Measurements from ENCODE around the gene SWSAP1. TPM values are rescaled to one million over a fixed set of nuclear protein-coding genes. Genes with fewer than 3 reads are reported as not detected.

The SWSAP1 gene
- total and polyA plus RNA-seq, 2 donors (not counting 1 experiment from before 2014, with no cell fraction given) = 0.50 to 1.2 TPM

DNA sequence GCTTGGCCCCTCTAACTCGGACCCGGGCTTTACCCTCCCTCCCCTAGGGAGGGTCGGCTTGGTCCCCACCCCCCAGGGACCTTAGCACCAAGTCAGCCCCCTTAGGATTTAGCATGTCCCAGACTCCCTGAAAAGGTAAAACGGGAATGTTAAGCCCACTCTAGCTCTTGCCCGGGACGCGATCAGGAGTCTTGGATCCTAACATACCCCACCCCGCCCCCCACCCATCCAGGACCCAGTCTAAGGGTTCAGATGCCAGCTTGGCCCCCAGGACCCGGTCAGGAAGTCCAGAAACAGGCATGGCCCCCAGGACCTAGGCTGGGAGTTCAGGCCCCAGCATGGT lies 9.2 kb downstream of the SWSAP1 start:
- no peaks in the 10 kb centered on the region for H3K27me3 ChIP-seq (ENCODE audit: control insufficient read depth, insufficient read depth, low read length)
- no peaks in the 10 kb centered on the region for H3K36me3 ChIP-seq (ENCODE audit: control insufficient read depth, insufficient read depth, low read length)
- TF ChIP-seq, protein P1, sequence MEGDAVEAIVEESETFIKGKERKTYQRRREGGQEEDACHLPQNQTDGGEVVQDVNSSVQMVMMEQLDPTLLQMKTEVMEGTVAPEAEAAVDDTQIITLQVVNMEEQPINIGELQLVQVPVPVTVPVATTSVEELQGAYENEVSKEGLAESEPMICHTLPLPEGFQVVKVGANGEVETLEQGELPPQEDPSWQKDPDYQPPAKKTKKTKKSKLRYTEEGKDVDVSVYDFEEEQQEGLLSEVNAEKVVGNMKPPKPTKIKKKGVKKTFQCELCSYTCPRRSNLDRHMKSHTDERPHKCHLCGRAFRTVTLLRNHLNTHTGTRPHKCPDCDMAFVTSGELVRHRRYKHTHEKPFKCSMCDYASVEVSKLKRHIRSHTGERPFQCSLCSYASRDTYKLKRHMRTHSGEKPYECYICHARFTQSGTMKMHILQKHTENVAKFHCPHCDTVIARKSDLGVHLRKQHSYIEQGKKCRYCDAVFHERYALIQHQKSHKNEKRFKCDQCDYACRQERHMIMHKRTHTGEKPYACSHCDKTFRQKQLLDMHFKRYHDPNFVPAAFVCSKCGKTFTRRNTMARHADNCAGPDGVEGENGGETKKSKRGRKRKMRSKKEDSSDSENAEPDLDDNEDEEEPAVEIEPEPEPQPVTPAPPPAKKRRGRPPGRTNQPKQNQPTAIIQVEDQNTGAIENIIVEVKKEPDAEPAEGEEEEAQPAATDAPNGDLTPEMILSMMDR (conservative IDR thresholded peaks at IDR 0.05 in 1 of 2, IDR thresholded peaks at IDR 0.05 in 1 of 2; ENCODE audit: low read depth in 1 of 2, low read length in 2 of 2) = no peak
- TF ChIP-seq EZH2 (IDR thresholded peaks at IDR 0.05; ENCODE audit: low read length, missing control alignments) = no peak
- H3K4me2 ChIP-seq (ENCODE audit: extremely low read depth, insufficient read depth, low read length) = peak overlapping the region; percentile 58
- peak overlapping the region; percentile 5 for H2AFZ ChIP-seq (ENCODE audit: low read length)
- no peaks in the 10 kb centered on the region for H3K9me3 ChIP-seq (ENCODE audit: control insufficient read depth, insufficient read depth, low read depth, low read length)
- no peak overlapping the region for H3K27ac ChIP-seq (ENCODE audit: insufficient read depth, low read length)
- H4K20me1 ChIP-seq (ENCODE audit: control insufficient read depth, extremely low read depth, insufficient read depth, low read length) = no peaks in the 10 kb centered on the region
- DNase-seq (ENCODE audit: low read depth in 2 of 2) = no peak
- H3K9ac ChIP-seq (ENCODE audit: insufficient read depth, low read length) = peak overlapping the region; percentile 0
- H3K4me1 ChIP-seq (ENCODE audit: control insufficient read depth, extremely low read depth, insufficient read depth, low read length) = peaks cover 2% of the 10 kb centered on the region
- H3K4me3 ChIP-seq (replicated peaks in 1 of 4; ENCODE audit: control extremely low read depth in 1 of 4, insufficient read depth in 1 of 4, low read depth in 3 of 4, low read length in 4 of 4) = peak overlapping the region; percentile 31 to 52 (median 36)
- H3K79me2 ChIP-seq (ENCODE audit: control insufficient read depth, insufficient read depth, low read length) = peaks cover 4% of the 10 kb centered on the region

DNA sequence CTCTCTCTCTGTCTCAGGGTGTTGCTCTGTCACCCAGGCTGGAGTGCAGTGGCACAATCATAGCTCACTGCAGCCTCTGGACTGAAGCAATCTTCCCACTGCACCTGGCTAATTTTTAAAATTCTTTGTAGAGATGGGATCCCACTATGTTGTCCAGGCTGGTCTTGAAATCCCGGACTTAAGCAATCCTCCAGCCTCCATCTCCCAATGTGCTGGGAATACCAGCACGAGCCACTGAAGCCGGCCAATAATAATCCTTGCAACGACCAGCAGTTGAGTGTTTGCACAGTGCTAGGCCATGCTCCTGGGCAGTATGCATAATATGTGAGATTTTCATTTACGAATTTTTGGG lies 10.3 kb downstream of the SWSAP1 start:
- TF ChIP-seq, protein P1 (conservative IDR thresholded peaks at IDR 0.05 in 1 of 2, IDR thresholded peaks at IDR 0.05 in 1 of 2; ENCODE audit: low read depth in 1 of 2, low read length in 2 of 2) = no peak
- no peak for TF ChIP-seq EZH2 (IDR thresholded peaks at IDR 0.05; ENCODE audit: low read length, missing control alignments)
- no peak overlapping the region for H3K27ac ChIP-seq (ENCODE audit: insufficient read depth, low read length)

DNA sequence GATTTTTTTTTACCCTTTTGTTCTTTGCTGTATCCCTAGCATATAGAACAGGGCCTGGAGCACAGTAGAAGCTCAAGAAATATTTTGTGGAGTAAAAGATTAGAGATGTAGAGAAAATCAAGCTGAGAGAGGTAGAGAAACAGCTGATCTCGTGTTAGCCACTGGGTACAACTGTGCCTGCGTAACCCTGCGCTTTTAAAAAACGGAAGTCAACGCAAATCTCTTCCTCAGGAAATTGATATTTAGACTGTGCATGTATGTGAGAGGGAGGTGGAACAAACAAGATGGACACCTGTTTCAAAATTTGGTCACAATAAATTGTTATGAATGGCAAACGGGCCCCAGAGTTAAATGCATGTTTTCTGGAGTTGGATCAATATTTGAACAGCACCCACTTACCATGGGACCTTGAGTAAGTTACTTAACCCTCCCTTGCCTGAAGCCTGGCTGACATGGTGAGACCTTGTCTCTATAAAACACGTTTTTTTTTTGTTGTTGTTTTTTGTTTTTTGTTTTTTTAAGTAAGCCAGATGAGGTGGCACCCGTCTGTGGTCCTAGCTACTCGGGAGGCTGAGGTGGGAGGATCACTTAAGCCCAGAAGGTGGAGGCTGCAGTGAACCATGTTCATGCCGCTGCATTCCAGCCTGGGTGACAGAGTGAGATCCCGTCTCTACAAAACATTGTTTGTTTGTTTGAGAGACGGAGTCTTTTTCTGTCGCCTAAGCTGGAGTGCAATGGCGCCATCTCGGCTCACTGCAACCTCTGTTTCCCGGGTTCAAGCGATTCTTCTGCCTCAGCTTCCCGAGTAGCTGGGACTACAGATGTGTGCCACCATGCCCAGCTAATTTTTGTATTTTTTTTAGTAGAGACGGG lies 12.9 kb downstream of the SWSAP1 start:
- H3K9ac ChIP-seq (ENCODE audit: insufficient read depth, low read length) = no peak overlapping the region

More for the DNA sequence above, 10.3 kb downstream of the SWSAP1 start:
- H3K36me3 ChIP-seq (ENCODE audit: control insufficient read depth, insufficient read depth, low read length) = no peaks in the 10 kb centered on the region
- H3K4me3 ChIP-seq (replicated peaks in 1 of 4; ENCODE audit: control extremely low read depth in 1 of 4, insufficient read depth in 1 of 4, low read depth in 3 of 4, low read length in 4 of 4) = no peak overlapping the region
- no peak overlapping the region for H3K9ac ChIP-seq (ENCODE audit: insufficient read depth, low read length)
- H3K4me2 ChIP-seq (ENCODE audit: extremely low read depth, insufficient read depth, low read length) = no peak overlapping the region
- no peaks in the 10 kb centered on the region for H3K9me3 ChIP-seq (ENCODE audit: control insufficient read depth, insufficient read depth, low read depth, low read length)
- peaks cover 2% of the 10 kb centered on the region for H3K4me1 ChIP-seq (ENCODE audit: control insufficient read depth, extremely low read depth, insufficient read depth, low read length)
- H3K27me3 ChIP-seq (ENCODE audit: control insufficient read depth, insufficient read depth, low read length) = no peaks in the 10 kb centered on the region
- H2AFZ ChIP-seq (ENCODE audit: low read length) = no peak overlapping the region
- H3K79me2 ChIP-seq (ENCODE audit: control insufficient read depth, insufficient read depth, low read length) = peaks cover 4% of the 10 kb centered on the region
- no peak for DNase-seq (ENCODE audit: low read depth in 2 of 2)
- no peaks in the 10 kb centered on the region for H4K20me1 ChIP-seq (ENCODE audit: control insufficient read depth, extremely low read depth, insufficient read depth, low read length)

More for the DNA sequence above, 12.9 kb downstream of the SWSAP1 start:
- Histone ChIP-seq H4K20me1 (ENCODE audit: control insufficient read depth, extremely low read depth, insufficient read depth, low read length) (no peaks in the 10 kb centered on the region), H3K27ac (ENCODE audit: insufficient read depth, low read length) (no peak overlapping the region), H3K27me3 (ENCODE audit: control insufficient read depth, insufficient read depth, low read length) (no peaks in the 10 kb centered on the region), H3K4me1 (ENCODE audit: control insufficient read depth, extremely low read depth, insufficient read depth, low read length) (no peaks in the 10 kb centered on the region), H3K4me2 (ENCODE audit: extremely low read depth, insufficient read depth, low read length) (no peak overlapping the region), H3K4me3 (replicated peaks in 1 of 4; ENCODE audit: control extremely low read depth in 1 of 4, insufficient read depth in 1 of 4, low read depth in 3 of 4, low read length in 4 of 4) (no peak overlapping the region), H3K79me2 (ENCODE audit: control insufficient read depth, insufficient read depth, low read length) (no peaks in the 10 kb centered on the region), H2AFZ (ENCODE audit: low read length) (no peak overlapping the region), H3K36me3 (ENCODE audit: control insufficient read depth, insufficient read depth, low read length) (no peaks in the 10 kb centered on the region), H3K9me3 (ENCODE audit: control insufficient read depth, insufficient read depth, low read depth, low read length) (no peaks in the 10 kb centered on the region)
- TF ChIP-seq EZH2 (IDR thresholded peaks at IDR 0.05; ENCODE audit: low read length, missing control alignments) = no peak
- TF ChIP-seq, protein P1 (conservative IDR thresholded peaks at IDR 0.05 in 1 of 2, IDR thresholded peaks at IDR 0.05 in 1 of 2; ENCODE audit: low read depth in 1 of 2, low read length in 2 of 2) = no peak
- no peak for DNase-seq (ENCODE audit: low read depth in 2 of 2)

All from fibroblast of lung (primary cell).